ENCODE data around the gene MYO1G. TPM values are rescaled to one million over a fixed set of nuclear protein-coding genes. Genes with fewer than 3 reads are reported as not detected.

The MYO1G gene
- total and polyA plus RNA-seq, 9 donors = 0.48 to 2.4 (median 1.0) TPM

GRCh38 chr7:44965441-44965903, 13.3 kb downstream of the MYO1G start:
- 93 to 97% (median 96%) methylated on average over 16 of the region's 16 CpGs for WGBS, 3 donors
- TF ChIP-seq POLR2A (IDR thresholded peaks at IDR 0.05) (no peak), EP300 (IDR thresholded peaks at IDR 0.05) (no peak), CTCF (IDR thresholded peaks at IDR 0.05) (no peak)
- Histone ChIP-seq H3K9me3 (no peaks in the 10 kb centered on the region), H3K4me1 (ENCODE audit: insufficient read depth) (peaks cover 7% of the 10 kb centered on the region), H3K36me3 (no peaks in the 10 kb centered on the region), H3K27ac (no peak overlapping the region), H3K4me3 (no peak overlapping the region), H3K27me3 (no peaks in the 10 kb centered on the region)
- DNase-seq = peak in 2 of 5 donors; percentile 10 to 18
- intact Hi-C loops (cut with DNase I) = loop anchor here in 1 of 4 donors (10.0 kb wide), 1 partner anchor 149 kb away; the partner anchor contains the start of gene TBRG4

GRCh38 chr7:44964831-44965440, 13.9 kb downstream of the MYO1G start:
- intact Hi-C loops (cut with DNase I) = loop anchor here in 1 of 4 donors (10.0 kb wide), 1 partner anchor 150 kb away; the partner anchor contains the start of gene TBRG4
- DNase-seq = peak in 1 of 5 donors; percentile 10
- Histone ChIP-seq H3K27me3 (no peaks in the 10 kb centered on the region), H3K4me1 (ENCODE audit: insufficient read depth) (peaks cover 7% of the 10 kb centered on the region), H3K36me3 (no peaks in the 10 kb centered on the region), H3K27ac (no peak overlapping the region), H3K9me3 (no peaks in the 10 kb centered on the region), H3K4me3 (no peak overlapping the region)
- WGBS, 3 donors = 82 to 92% (median 86%) methylated on average over 7 to 13 of the region's 13 CpGs
- TF ChIP-seq EP300 (IDR thresholded peaks at IDR 0.05) = no peak

- no peak overlapping the region for H3K4me3 ChIP-seq
- peaks cover 7% of the 10 kb centered on the region for H3K4me1 ChIP-seq (ENCODE audit: insufficient read depth)
- H3K27me3 ChIP-seq = no peaks in the 10 kb centered on the region
- WGBS, 3 donors = 71 to 88% (median 78%) methylated on average over 7 of the region's 7 CpGs
- TF ChIP-seq EP300 (IDR thresholded peaks at IDR 0.05) (no peak), CTCF (IDR thresholded peaks at IDR 0.05) (no peak), POLR2A (IDR thresholded peaks at IDR 0.05) (no peak)
- intact Hi-C loops (cut with DNase I) = loop anchor here in 1 of 4 donors (10.0 kb wide), 1 partner anchor 150 kb away; the partner anchor contains the start of gene TBRG4
- no peaks in the 10 kb centered on the region for H3K36me3 ChIP-seq
- H3K27ac ChIP-seq = no peak overlapping the region
- no peaks in the 10 kb centered on the region for H3K9me3 ChIP-seq
- peak in 1 of 5 donors; percentile 8 for DNase-seq
Observed at GRCh38 chr7:44964384-44964830, 14.4 kb downstream of the MYO1G start.

- TF ChIP-seq CTCF (IDR thresholded peaks at IDR 0.05) (no peak), EP300 (IDR thresholded peaks at IDR 0.05) (no peak), POLR2A (IDR thresholded peaks at IDR 0.05) (no peak)
- Histone ChIP-seq H3K9me3 (no peaks in the 10 kb centered on the region), H3K4me3 (no peak overlapping the region), H3K27me3 (no peaks in the 10 kb centered on the region), H3K4me1 (ENCODE audit: insufficient read depth) (peaks cover 7% of the 10 kb centered on the region), H3K36me3 (no peaks in the 10 kb centered on the region), H3K27ac (no peak overlapping the region)
- WGBS, 3 donors = 88 to 92% (median 91%) methylated on average over 23 to 24 of the region's 24 CpGs
- DNase-seq = peak in 1 of 5 donors; percentile 13
- intact Hi-C loops (cut with DNase I) = loop anchor here in 1 of 4 donors (10.0 kb wide), 1 partner anchor 151 kb away; the partner anchor contains the start of gene TBRG4
Observed at GRCh38 chr7:44963364-44964290, 15.2 kb downstream of the MYO1G start.

Measured in ovary (tissue), 9 donors.